OCI-LY7 (cell line): ENCODE results near the gene CCDC68.

Experiments used
- EZH2phosphoT487 ChIP-seq: fragments of 200-600 bp; sonication (generic); IDR thresholded peaks from 2 replicates; pipeline ENCODE4 v1.6.1; 2018; ENCODE audit warnings: low read depth, borderline replicate concordance, mild to moderate bottlenecking, mixed run types, antibody characterized with exemption, low read length, moderate library complexity, mixed read lengths
- TF ChIP-seq, protein P1 (sequence below): fragments of 200-600 bp; sonication (generic); conservative IDR thresholded peaks from 2 replicates; pipeline ENCODE4 v1.5.1; 2014; ENCODE audit warnings: mild to moderate bottlenecking, antibody characterized with exemption, low read length, moderate library complexity, mixed read lengths

DNA sequence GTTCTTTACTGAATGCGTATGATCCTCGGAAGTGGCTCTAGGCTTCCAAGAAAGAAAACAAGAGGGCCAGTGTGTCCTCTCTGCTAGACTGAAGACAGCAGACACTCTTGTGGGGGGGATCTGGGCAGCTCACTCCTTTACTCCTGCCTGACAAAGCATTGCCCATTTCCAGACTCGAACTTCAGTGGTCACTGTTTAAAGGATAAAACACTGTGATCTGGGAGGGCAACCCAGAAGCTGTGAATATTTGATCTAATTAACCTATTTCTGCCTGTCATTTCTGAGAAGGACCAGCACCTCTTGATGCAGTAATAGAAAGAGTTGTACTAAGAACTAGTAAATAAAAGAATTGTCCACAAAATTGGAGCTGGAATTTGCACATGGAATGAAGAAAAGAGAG lies 24.5 kb upstream of the CCDC68 start:
- TF ChIP-seq, protein P1, sequence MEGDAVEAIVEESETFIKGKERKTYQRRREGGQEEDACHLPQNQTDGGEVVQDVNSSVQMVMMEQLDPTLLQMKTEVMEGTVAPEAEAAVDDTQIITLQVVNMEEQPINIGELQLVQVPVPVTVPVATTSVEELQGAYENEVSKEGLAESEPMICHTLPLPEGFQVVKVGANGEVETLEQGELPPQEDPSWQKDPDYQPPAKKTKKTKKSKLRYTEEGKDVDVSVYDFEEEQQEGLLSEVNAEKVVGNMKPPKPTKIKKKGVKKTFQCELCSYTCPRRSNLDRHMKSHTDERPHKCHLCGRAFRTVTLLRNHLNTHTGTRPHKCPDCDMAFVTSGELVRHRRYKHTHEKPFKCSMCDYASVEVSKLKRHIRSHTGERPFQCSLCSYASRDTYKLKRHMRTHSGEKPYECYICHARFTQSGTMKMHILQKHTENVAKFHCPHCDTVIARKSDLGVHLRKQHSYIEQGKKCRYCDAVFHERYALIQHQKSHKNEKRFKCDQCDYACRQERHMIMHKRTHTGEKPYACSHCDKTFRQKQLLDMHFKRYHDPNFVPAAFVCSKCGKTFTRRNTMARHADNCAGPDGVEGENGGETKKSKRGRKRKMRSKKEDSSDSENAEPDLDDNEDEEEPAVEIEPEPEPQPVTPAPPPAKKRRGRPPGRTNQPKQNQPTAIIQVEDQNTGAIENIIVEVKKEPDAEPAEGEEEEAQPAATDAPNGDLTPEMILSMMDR: no peak
- TF ChIP-seq EZH2phosphoT487: no peak
